SKM-1 treated with dmso at 0.1 percent for 144 hours (cell line): ENCODE measurements around the gene SPRR2F.

ENCODE experiments used
- DNase-seq: peaks from one replicate; lab custom pipeline; 2025; ENCODE audit not compliant: unreplicated experiment; lab: John Stamatoyannopoulos, UW

Gene SPRR2F

DNA sequence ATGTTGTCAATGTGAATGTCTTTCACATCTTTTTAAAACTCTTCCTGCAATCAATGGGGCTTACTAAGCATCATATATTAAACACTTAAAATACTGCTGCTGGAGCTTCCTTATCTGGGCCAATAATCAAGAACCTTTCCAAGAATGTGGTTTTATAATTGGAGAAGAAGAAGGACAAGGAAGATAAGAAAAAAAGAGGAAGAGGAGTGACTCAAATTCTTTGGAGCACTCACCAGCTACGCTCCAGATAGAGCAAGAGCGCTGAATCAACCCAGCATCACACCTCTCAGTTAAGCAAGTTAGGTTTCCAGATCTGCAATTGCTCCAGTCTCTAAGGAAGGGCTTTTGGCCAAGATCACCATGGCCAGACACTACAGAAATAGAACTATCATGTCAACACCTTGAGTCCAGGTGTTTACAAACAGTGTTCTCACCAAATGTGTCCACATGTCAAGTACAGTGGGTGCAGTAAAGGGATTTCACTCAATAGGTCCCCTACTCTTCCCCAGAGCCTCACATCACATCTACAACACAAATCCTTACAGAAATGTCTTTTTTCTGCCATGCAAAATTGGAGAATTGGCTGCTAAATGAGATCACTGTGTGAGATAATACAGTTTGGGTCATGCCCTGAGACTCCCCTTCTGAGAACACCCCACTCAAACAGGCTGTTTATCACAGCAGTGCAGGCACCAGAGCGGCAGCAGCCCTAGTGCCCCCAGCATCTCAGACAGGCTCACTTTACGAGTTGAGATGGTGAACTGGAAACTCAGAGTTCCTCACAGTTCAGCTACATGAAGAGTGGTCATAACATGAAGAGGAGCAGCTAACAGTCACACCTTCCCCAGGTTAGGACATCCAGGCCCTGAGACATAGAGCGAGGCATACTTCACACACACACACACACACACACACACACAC, 40.2 kb downstream of the SPRR2F start:
- DNase-seq, result no peak

DNA sequence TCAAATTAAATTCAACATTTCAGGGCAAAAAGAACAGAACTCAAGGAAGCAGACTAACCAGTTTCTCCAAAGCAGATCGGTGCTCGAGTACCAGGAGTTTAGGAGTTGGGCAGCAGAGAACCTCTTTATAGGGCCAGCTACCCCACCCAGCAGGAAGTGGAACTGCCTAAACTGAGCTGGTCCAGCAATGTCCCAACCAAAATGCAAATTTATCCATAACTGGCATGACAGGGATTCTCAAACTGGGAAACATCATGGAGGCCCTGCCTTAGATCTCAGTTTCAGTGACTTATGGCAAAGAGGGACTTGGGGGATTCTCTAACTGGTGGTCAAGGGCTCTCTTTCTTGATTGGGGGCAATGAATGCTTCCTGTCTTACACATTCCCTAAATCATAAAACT, 41.8 kb downstream of the SPRR2F start, which contains the start of gene SPRR2B:
Gene SPRR2B, minus strand, starts transcription at position 101 of the 400 bp plus-strand sequence. CDS start 772 bp downstream, outside the sequence.
- DNase-seq, result no peak

DNA sequence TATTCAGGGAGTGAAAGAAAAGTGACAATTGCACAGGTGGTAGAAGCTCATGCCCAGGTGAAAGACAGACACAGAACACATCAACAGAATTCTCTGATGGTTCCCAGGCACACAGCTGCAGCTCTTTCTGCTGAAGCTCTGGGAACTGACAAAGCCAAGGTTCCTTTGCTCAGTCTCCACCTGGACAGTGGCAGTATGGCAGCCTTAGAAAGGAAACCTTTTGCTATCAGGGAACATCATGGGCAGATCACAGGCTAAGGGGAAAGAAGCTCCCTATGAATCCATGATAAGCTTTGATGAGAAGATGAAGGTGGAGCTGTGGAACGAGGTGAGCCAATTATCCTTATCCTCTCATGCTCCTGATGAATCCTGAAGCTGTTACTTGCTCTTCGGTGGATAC, 43.1 kb downstream of the SPRR2F start:
- DNase-seq, result no peak
